Gastrocnemius medialis (tissue), 4 donors: Measurements from ENCODE around the gene MOSPD3. TPM values are rescaled to one million over a fixed set of nuclear protein-coding genes. Genes with fewer than 3 reads are reported as not detected.

Experiments
- ATAC-seq, 2 donors: fragments of 150-250 bp; one replicate each; pipeline ENCODE4 v1.9.1; 2016
- DNase-seq, 2 donors: peaks; one replicate each; pipeline ENCODE4 v3.0.0-alpha.2; 2019
- H3K27ac ChIP-seq, 4 donors: fragments of 200-600 bp; sonication (generic); 1 replicate in 1 of 4; 2 replicates in 3 of 4; pipeline ENCODE4 v1.5.1; 2016 to 2018; ENCODE audit warnings: mild to moderate bottlenecking in 2 of 4, moderate library complexity in 1 of 4
- H3K27me3 ChIP-seq, 3 donors: fragments of 200-600 bp; sonication (generic) in 2 of 3; 1 replicate in 1 of 3; 2 replicates in 2 of 3; pipeline versions ENCODE4 v1.5.1 to v1.6.0; 2016 to 2019; ENCODE audit warnings: mild to moderate bottlenecking in 1 of 3, moderate library complexity in 1 of 3
- H3K36me3 ChIP-seq, 2 donors: fragments of 200-600 bp; sonication (generic) in 1 of 2; one replicate each; pipeline ENCODE4 v1.5.1; 2017 to 2018
- H3K4me1 ChIP-seq, 2 donors: fragments of 200-600 bp; sonication (generic) in 1 of 2; one replicate each; pipeline ENCODE4 v1.5.1; 2016 to 2017; ENCODE audit warnings: mild to moderate bottlenecking in 2 of 2
- H3K4me3 ChIP-seq, 4 donors: fragments of 200-600 bp; sonication (generic) in 3 of 4; 1 replicate in 1 of 4; 2 replicates in 3 of 4; pipeline ENCODE4 v1.5.1; 2016 to 2019; ENCODE audit warnings: mild to moderate bottlenecking in 2 of 4
- H3K9me3 ChIP-seq, 3 donors: fragments of 200-600 bp; sonication (generic) in 2 of 3; 1 replicate in 1 of 3; 2 replicates in 2 of 3; pipeline ENCODE4 v1.5.1; 2016 to 2019
- CTCF ChIP-seq, 5 experiments: fragments of 450-650 bp in 3 of 5; fragments of 200-600 bp in 2 of 5; sonication (generic) in 2 of 5; IDR thresholded peaks in 4 of 5; conservative IDR thresholded peaks in 1 of 5; 1 replicate in 4 of 5; 2 replicates in 1 of 5; pipeline ENCODE4 v1.5.1; 2016 to 2019; ENCODE audit warnings: antibody characterized with exemption in 5 of 5, mild to moderate bottlenecking in 3 of 5, moderate library complexity in 3 of 5
- POLR2A ChIP-seq, 2 donors: fragments of 450-650 bp; IDR thresholded peaks; one replicate each; pipeline ENCODE4 v1.6.1; 2017; ENCODE audit warnings: antibody characterized with exemption in 2 of 2, mild to moderate bottlenecking in 2 of 2, moderate library complexity in 2 of 2
- in situ Hi-C, 4 donors: fragments of 200-750 bp; cut with MboI; loops; one replicate each; pipeline versions ENCODE4 v1.15.0 to v1.8.0; 2017; ENCODE audit warnings: low sequenced_read_pairs in 4 of 4
- intact Hi-C: fragments of 100-400 bp; cut with DNase I; formaldehyde crosslinking; loops from one replicate; pipeline ENCODE4 v1.15.1; 2023; ENCODE audit warnings: low total_unique reads
- total RNA-seq, 4 donors: library from RNA; depleted of rRNA; stranded (reverse); fragments of >200 nt; gene quantifications; one replicate each; pipeline versions ENCODE4 v1.1.0 to v1.2.3, GENCODE V29; 2016

The MOSPD3 gene
- total RNA-seq, 4 donors from 2014 or later = 3.5 to 9.1 (median 4.6) TPM

- ATAC-seq = no peak
- no peak overlapping the region for H3K27ac ChIP-seq
- peaks cover 4 to 17% of the 10 kb centered on the region in 2 donors for H3K4me1 ChIP-seq
- no peak overlapping the region for H3K4me3 ChIP-seq
- in situ Hi-C loops (no loop called here), intact Hi-C loops (loop anchor here (10.0 kb wide), 1 partner anchor 1468 kb away; no protein-coding TSS in a partner anchor)
- DNase-seq = no peak
- no peaks in the 10 kb centered on the region for H3K9me3 ChIP-seq
- TF ChIP-seq POLR2A (IDR thresholded peaks at IDR 0.05) = no peak
- TF ChIP-seq CTCF (IDR thresholded peaks at IDR 0.05 in 4 of 5, conservative IDR thresholded peaks at IDR 0.05 in 1 of 5) = no peak
- peaks cover 0 to 15% (median 8%) of the 10 kb centered on the region in 3 donors for H3K27me3 ChIP-seq
- H3K36me3 ChIP-seq = no peaks in the 10 kb centered on the region
Observed at GRCh38 chr7:100607111-100607510, 5.2 kb upstream of the MOSPD3 start.

DNA sequence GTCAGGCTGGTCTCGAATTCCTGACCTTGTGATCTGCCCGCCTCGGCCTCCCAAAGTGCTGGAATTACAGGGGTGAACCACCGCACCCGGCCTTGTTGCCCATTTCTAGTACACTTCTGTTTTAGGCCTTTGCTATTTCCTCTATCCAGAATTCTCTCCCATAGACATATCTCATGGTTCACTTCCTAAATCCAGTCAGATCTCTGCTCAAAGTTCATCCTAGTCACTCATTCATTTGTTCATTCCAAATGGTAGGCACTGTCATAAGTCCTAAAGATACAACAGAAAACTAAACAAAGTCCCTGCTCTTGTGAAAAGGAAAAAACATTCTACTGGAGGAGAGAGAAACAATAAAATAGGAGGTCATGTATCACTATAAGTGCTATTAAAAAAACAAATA, 2.4 kb upstream of the MOSPD3 start:
- no peaks in the 10 kb centered on the region for H3K9me3 ChIP-seq
- H3K27ac ChIP-seq = no peak overlapping the region
- H3K4me1 ChIP-seq = peaks cover 3 to 19% of the 10 kb centered on the region in 2 donors
- intact Hi-C loops = loop anchor here (5.0 to 10.0 kb wide), 4 partner anchors 82 to 1465 kb away; partner anchors contain the start of genes GIGYF1, POP7 and TRIP6
- H3K36me3 ChIP-seq = no peaks in the 10 kb centered on the region
- peaks cover 0 to 5% (median 2%) of the 10 kb centered on the region in 3 donors for H3K27me3 ChIP-seq
- DNase-seq = no peak
- in situ Hi-C loops = no loop called here
- TF ChIP-seq POLR2A (IDR thresholded peaks at IDR 0.05) (no peak), CTCF (IDR thresholded peaks at IDR 0.05 in 4 of 5, conservative IDR thresholded peaks at IDR 0.05 in 1 of 5) (no peak)
- no peak for ATAC-seq
- H3K4me3 ChIP-seq = no peak overlapping the region

DNA sequence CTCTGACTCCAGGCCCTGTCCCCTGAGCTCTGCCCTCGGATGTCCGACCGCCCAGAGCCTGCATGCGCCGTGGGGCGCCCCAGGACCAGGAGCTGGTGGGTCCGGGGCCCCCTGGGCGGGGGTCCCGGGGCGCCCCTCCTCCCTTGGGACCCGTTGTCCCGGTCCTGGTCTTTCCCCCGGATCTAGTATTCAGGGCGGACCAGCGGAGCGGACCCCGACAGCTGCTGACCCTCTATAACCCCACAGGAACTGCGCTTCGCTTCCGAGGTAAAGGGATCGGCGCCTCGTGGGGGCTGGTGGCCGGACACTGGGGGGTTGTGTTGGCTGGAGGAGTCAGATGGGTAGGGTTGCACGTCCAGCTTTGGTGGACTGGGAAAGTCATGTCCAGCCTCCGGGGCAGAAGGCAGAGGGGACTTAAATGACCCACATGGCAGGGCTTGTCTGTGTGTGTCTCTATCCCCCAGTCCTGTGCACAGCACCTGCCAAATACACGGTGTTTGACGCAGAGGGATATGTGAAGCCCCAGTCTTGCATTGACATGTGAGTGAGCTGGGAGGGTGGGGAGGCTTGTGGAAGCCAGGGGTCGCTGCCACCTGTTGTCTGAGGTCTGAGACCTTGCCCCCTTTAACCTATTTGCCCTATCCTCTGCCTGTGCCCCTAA, 520 bp downstream of the MOSPD3 start:
- Histone ChIP-seq H3K4me1 (peaks cover 0 to 14% of the 10 kb centered on the region in 2 donors), H3K4me3 (peak overlapping the region; percentile 69 to 91 (median 76)), H3K36me3 (no peaks in the 10 kb centered on the region), H3K27me3 (no peaks in the 10 kb centered on the region), H3K27ac (peak overlapping the region; percentile 90 to 99 (median 96)), H3K9me3 (no peaks in the 10 kb centered on the region)
- no peak for TF ChIP-seq POLR2A (IDR thresholded peaks at IDR 0.05)
- peak in 1 of 5 experiments; percentile 11 for TF ChIP-seq CTCF (IDR thresholded peaks at IDR 0.05 in 4 of 5, conservative IDR thresholded peaks at IDR 0.05 in 1 of 5)
- in situ Hi-C loops (no loop called here), intact Hi-C loops (loop anchor here (1.0 to 10.0 kb wide), 5 partner anchors 27 to 252 kb away; partner anchors contain the start of genes FBXO24, GIGYF1, GNB2 and LRCH4)
- DNase-seq (no peak), ATAC-seq (no peak)

DNA sequence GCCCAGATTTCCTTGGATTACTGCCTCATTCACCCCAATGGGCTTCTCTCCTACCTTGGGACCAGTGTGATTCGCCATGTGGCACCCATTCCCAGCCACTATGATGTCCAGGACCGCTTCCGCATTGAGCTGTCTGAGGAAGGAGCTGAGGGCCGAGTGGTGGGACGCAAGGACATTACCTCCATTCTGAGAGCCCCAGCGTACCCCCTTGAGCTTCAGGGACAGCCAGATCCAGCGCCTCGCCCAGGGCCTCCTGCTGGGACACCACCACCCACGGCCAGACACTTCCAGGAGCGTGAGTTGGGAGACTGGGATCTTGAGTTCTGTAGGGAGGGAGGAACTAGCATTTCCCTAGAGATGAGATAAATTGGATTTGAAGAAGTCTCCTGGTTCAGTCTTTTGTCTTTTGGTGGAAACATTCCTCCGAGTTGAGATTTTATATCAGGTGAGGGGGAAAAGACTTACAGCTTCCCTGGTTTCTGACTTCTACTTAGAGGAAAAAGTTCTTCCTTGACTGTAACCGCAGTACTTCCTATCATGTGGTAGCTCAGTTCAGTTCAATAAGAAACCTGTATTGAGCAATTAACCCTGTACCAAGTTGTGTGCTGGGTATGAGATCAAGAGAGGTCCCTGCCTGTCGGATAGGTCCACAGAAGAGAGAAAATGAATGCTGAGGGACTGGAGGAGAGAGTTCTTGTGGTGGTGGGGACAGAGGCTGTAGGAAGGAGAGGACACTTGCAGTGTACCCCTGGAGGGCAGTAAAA, 1.3 kb downstream of the MOSPD3 start:
- Histone ChIP-seq H3K27me3 (no peaks in the 10 kb centered on the region), H3K9me3 (no peaks in the 10 kb centered on the region), H3K4me1 (peaks cover 0 to 14% of the 10 kb centered on the region in 2 donors), H3K36me3 (no peaks in the 10 kb centered on the region), H3K27ac (no peak overlapping the region), H3K4me3 (peak overlapping the region in 2 of 4 donors; percentile 74 to 78)
- ATAC-seq (no peak), DNase-seq (no peak)
- TF ChIP-seq CTCF (IDR thresholded peaks at IDR 0.05 in 4 of 5, conservative IDR thresholded peaks at IDR 0.05 in 1 of 5) (peak in 1 of 5 experiments; percentile 3), POLR2A (IDR thresholded peaks at IDR 0.05) (no peak)
- in situ Hi-C loops = no loop called here
- intact Hi-C loops = loop anchor here (5.0 to 10.0 kb wide), 3 partner anchors 79 to 251 kb away; partner anchors contain the start of genes GIGYF1, POP7 and TRIP6
